Spinal cord (tissue), 10 donors: ENCODE results near the gene THEMIS2. TPM values are rescaled to one million over a fixed set of nuclear protein-coding genes. Genes with fewer than 3 reads are reported as not detected.

Source experiments
- DNase-seq, 6 donors: peaks; one replicate each; pipeline versions ENCODE4 v3.0.0 to v3.0.0-alpha.2; 2013 to 2015; ENCODE audit warnings: low spot score in 6 of 6, low read depth in 4 of 6
- H3K27ac ChIP-seq: one replicate; pipeline ENCODE4 v1.5.1; 2013; ENCODE audit warnings: low read depth, low read length, control low read depth
- H3K27me3 ChIP-seq: one replicate; pipeline ENCODE4 v1.6.1; 2013; ENCODE audit warnings: low read length; ENCODE audit not compliant: control insufficient read depth, insufficient read depth
- H3K36me3 ChIP-seq: one replicate; pipeline ENCODE4 v1.6.1; 2013; ENCODE audit warnings: low read length; ENCODE audit not compliant: control insufficient read depth, insufficient read depth
- H3K4me1 ChIP-seq: one replicate; pipeline ENCODE4 v1.6.1; 2013; ENCODE audit warnings: low read length; ENCODE audit not compliant: control insufficient read depth, insufficient read depth
- H3K4me3 ChIP-seq: one replicate; pipeline ENCODE4 v1.5.1; 2013; ENCODE audit warnings: low read depth, low read length, control low read depth
- H3K9me3 ChIP-seq: one replicate; pipeline ENCODE4 v1.6.1; 2013; ENCODE audit warnings: low read length; ENCODE audit not compliant: control insufficient read depth, insufficient read depth
- WGBS: methylation state at CpG from one replicate; pipeline ENCODE4 v1.1.5; 2013; ENCODE audit warnings: missing lambda C conversion rate; ENCODE audit not compliant: insufficient coverage; 5-methylcytosine and 5-hydroxymethylcytosine counted together
- polyA plus RNA-seq, 2 donors: library from polyadenylated mRNA; unstranded; fragments of 120-200 nt; gene quantifications; one replicate each; pipeline ENCODE4 v1.2.1, GENCODE V29; 2013; ENCODE audit not compliant: insufficient read length in 2 of 2
- total RNA-seq, 2 donors: library from RNA; depleted of rRNA in 1 of 2; stranded (reverse); fragments of 120-200 nt in 1 of 2; fragments of >200 nt in 1 of 2; gene quantifications; one replicate each; pipeline versions ENCODE4 v1.2.3 to v1.2.4, GENCODE V29; 2013 to 2014
- donor health status: healthy.

The THEMIS2 gene
- total and polyA plus RNA-seq, 4 donors, result 7.4 to 14.6 (median 9.1) TPM

- Histone ChIP-seq H3K27ac (no peak overlapping the region), H3K9me3 (no peaks in the 10 kb centered on the region), H3K4me1 (peaks cover 15% of the 10 kb centered on the region), H3K4me3 (peak overlapping the region; percentile 57), H3K27me3 (no peaks in the 10 kb centered on the region), H3K36me3 (peaks cover 5% of the 10 kb centered on the region)
- DNase-seq, result peak in 1 of 6 donors; percentile 3
- 15% methylated on average over 38 of the region's 38 CpGs for WGBS
Measured at GRCh38 chr1:27872802-27873551, 633 bp downstream of the THEMIS2 start.

GRCh38 chr1:27873671-27874384 is 1.5 kb downstream of the THEMIS2 start:
- Histone ChIP-seq H3K9me3 (no peaks in the 10 kb centered on the region), H3K4me3 (no peak overlapping the region), H3K4me1 (peaks cover 15% of the 10 kb centered on the region), H3K36me3 (peaks cover 5% of the 10 kb centered on the region), H3K27ac (no peak overlapping the region), H3K27me3 (no peaks in the 10 kb centered on the region)
- DNase-seq, result no peak
- 89% methylated on average over 10 of the region's 16 CpGs for WGBS

DNA sequence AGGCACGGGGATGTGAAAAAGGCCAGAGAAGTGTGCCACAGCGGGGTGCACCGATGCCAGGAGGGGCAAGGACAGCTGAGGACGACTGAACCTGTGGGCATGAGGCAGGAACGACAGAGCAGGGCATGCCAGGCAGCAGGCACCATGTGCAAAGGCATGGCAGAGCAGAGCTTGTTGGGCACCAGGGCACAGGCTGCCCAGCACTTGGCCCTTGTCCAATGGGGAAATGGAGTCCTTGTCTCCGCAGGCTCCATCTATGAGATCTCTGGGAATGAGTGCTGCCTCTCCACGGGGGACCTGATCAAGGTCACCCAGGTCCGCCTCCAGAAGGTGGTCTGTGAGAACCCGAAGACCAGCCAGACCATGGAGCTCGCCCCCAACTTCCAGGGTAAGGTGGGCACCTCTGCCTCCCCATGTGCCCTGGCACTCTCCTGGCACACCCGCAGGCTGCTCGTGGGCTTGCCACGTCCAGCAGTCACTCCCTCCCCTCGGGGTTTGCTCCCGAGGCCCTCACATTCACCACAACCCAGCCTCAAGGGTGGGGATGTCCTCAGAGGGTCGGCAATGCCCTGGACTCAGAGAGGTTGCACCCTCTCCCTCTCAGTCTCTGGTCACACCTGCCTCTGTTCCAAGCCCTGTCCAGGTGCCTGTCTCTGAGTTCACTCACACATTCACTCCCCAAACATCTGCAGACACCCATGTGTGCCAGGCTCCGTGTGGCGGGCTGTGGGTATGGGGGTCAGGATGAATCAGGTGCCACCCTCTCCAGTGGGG is 4.2 kb downstream of the THEMIS2 start:
- Histone ChIP-seq H3K27ac (no peak overlapping the region), H3K27me3 (no peaks in the 10 kb centered on the region), H3K9me3 (no peaks in the 10 kb centered on the region), H3K36me3 (peaks cover 5% of the 10 kb centered on the region), H3K4me1 (peaks cover 15% of the 10 kb centered on the region), H3K4me3 (no peak overlapping the region)
- no peak for DNase-seq
- WGBS, result 88% methylated on average over 13 of the region's 18 CpGs

- no peaks in the 10 kb centered on the region for H3K9me3 ChIP-seq
- peaks cover 15% of the 10 kb centered on the region for H3K4me1 ChIP-seq
- H3K27me3 ChIP-seq, result no peaks in the 10 kb centered on the region
- DNase-seq, result no peak
- no CpG with 5 or more reads among the region's 2 CpGs for WGBS
- no peak overlapping the region for H3K27ac ChIP-seq
- H3K36me3 ChIP-seq, result peaks cover 11% of the 10 kb centered on the region
- no peak overlapping the region for H3K4me3 ChIP-seq
Measured at GRCh38 chr1:27877115-27877416, 4.7 kb downstream of the THEMIS2 start.

DNA sequence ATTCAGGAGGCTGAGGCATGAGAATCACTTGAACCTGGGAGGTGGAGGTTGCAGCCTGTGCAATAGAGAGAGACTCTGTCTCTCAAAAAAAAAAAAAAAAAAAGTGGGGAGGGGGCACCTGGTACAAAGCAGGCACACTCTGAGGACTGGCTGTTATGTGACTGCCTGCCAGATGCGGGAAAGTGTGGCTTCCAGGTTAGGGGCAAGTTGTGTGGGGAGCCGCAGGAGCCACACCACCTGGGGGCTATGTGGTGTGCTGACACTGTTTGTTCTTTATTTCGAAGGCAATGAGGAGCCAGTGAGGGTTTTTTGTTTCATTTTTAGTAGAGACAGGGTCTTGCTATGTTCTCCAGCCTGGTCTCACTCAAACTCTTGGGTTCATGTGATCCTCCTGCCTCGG is 5.7 kb downstream of the THEMIS2 start:
- Histone ChIP-seq H3K27me3 (no peaks in the 10 kb centered on the region), H3K4me1 (peaks cover 8% of the 10 kb centered on the region), H3K27ac (no peak overlapping the region), H3K9me3 (no peaks in the 10 kb centered on the region), H3K36me3 (peaks cover 16% of the 10 kb centered on the region), H3K4me3 (no peak overlapping the region)
- DNase-seq, result no peak
- 82% methylated on average over 2 of the region's 4 CpGs for WGBS

GRCh38 chr1:27878787-27879335 is 6.5 kb downstream of the THEMIS2 start:
- no peak overlapping the region for H3K4me3 ChIP-seq
- 72% methylated on average over 8 of the region's 8 CpGs for WGBS
- no peak overlapping the region for H3K27ac ChIP-seq
- H3K27me3 ChIP-seq, result no peaks in the 10 kb centered on the region
- H3K36me3 ChIP-seq, result peaks cover 19% of the 10 kb centered on the region
- H3K4me1 ChIP-seq, result peaks cover 6% of the 10 kb centered on the region
- no peak for DNase-seq
- no peaks in the 10 kb centered on the region for H3K9me3 ChIP-seq

- Histone ChIP-seq H3K4me1 (peaks cover 6% of the 10 kb centered on the region), H3K27me3 (no peaks in the 10 kb centered on the region), H3K9me3 (no peaks in the 10 kb centered on the region), H3K36me3 (peaks cover 20% of the 10 kb centered on the region), H3K27ac (no peak overlapping the region), H3K4me3 (no peak overlapping the region)
- DNase-seq, result no peak
- 83% methylated on average over 8 of the region's 10 CpGs for WGBS
Measured at GRCh38 chr1:27879374-27880082, 7.2 kb downstream of the THEMIS2 start.

GRCh38 chr1:27882543-27882903 is 10.2 kb downstream of the THEMIS2 start:
- Histone ChIP-seq H3K9me3 (no peaks in the 10 kb centered on the region), H3K27ac (no peak overlapping the region)
- 93% methylated on average over 3 of the region's 6 CpGs for WGBS

GRCh38 chr1:27883536-27883935 is 11.2 kb downstream of the THEMIS2 start:
- DNase-seq, result no peak
- Histone ChIP-seq H3K9me3 (no peaks in the 10 kb centered on the region), H3K4me3 (no peak overlapping the region), H3K36me3 (peaks cover 20% of the 10 kb centered on the region), H3K4me1 (no peaks in the 10 kb centered on the region), H3K27me3 (no peaks in the 10 kb centered on the region), H3K27ac (no peak overlapping the region)
- 91% methylated on average over 13 of the region's 13 CpGs for WGBS

More at GRCh38 chr1:27882543-27882903, 10.2 kb downstream of the THEMIS2 start:
- no peak for DNase-seq
- Histone ChIP-seq H3K36me3 (peaks cover 20% of the 10 kb centered on the region), H3K4me3 (no peak overlapping the region), H3K4me1 (no peaks in the 10 kb centered on the region), H3K27me3 (no peaks in the 10 kb centered on the region)
